Stimulated activated CD4-positive, alpha-beta T cell treated with anti-CD3 and anti-CD28 coated beads, Interleukin-15, amount 100 ng/mL, for 1 hour (primary cell): ENCODE data around the gene CDH1.
"Not testable (repeated sequence)": the region's sequence is repeated elsewhere in the genome, so short reads cannot be mapped to it uniquely, and the experiment has no call there.

Experiments
- DNase-seq, 2 donors: peaks; one replicate each; pipeline ENCODE4 v3.0.0-alpha.2; 2020; ENCODE audit warnings: low read depth in 1 of 2, low spot score in 1 of 2

Gene CDH1

DNA sequence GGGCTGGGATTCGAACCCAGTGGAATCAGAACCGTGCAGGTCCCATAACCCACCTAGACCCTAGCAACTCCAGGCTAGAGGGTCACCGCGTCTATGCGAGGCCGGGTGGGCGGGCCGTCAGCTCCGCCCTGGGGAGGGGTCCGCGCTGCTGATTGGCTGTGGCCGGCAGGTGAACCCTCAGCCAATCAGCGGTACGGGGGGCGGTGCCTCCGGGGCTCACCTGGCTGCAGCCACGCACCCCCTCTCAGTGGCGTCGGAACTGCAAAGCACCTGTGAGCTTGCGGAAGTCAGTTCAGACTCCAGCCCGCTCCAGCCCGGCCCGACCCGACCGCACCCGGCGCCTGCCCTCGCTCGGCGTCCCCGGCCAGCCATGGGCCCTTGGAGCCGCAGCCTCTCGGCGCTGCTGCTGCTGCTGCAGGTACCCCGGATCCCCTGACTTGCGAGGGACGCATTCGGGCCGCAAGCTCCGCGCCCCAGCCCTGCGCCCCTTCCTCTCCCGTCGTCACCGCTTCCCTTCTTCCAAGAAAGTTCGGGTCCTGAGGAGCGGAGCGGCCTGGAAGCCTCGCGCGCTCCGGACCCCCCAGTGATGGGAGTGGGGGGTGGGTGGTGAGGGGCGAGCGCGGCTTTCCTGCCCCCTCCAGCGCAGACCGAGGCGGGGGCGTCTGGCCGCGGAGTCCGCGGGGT lies at the start of gene CDH1:
TSS of gene CDH1 (plus strand) at position 247 of the 684 bp plus-strand sequence. CDS start at position 371, 124 bp downstream.
- DNase-seq: no peak

DNA sequence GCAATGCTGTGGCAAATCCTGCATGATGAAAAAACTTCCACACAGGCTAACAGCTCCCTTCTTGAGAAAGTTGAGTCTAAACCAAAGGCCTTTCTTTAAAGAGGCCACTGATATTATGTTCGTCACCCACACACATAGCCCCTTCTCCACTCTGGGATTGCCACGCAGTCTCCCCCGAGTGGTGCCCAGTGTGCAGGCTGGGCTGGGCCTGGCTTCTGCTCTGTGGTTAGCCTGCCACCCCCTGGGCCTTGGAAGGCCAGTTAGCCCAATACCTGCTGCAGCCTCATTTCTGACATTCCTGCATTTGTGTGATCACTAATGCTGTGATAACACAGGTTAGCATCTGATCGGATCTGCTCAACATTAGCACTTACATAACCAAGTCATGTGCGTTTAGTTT lies 47.2 kb upstream of the CDH1 start:
- no peak for DNase-seq

DNA sequence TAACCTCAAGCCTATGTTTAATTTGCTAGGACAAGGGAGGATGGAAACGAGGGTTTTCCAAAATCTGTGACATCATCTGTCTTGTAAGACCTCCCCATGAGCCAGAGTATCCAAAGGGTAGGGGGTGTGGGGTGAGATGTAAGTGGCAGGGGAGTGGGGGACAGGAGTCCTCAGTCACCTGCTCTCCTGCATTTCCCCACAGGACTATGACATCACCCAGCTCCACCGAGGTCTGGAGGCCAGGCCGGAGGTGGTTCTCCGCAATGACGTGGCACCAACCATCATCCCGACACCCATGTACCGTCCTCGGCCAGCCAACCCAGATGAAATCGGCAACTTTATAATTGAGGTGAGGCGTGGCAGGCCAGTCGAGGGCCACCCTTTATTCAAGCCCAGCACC lies 41.5 kb upstream of the CDH1 start:
- DNase-seq: no peak

DNA sequence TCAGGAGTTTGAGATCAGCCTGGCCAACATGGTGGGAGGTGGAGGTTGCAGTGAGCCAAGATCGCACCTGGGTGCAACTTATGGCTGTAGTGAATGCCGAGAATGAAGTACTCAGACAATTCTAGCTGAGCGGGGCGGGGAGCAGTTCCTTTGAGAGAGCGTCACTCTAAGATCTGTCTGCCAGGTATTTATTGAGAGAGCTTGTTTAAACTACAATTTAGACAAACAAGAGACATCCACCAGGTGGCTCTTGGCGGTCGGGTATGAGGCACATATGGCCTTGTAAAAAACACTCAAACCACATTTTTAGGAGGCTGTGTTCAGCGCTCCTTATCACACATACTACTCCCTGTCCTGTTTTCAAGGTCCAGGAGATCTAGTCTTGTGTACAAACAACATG lies 40.6 kb upstream of the CDH1 start:
- DNase-seq: no peak

DNA sequence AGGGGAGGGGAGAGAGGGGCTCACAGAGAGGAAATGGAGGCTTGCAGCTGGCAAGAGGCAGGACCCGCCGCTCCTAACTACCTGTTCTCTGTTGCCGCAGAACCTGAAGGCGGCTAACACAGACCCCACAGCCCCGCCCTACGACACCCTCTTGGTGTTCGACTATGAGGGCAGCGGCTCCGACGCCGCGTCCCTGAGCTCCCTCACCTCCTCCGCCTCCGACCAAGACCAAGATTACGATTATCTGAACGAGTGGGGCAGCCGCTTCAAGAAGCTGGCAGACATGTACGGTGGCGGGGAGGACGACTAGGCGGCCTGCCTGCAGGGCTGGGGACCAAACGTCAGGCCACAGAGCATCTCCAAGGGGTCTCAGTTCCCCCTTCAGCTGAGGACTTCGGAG lies 39.0 kb upstream of the CDH1 start:
- no peak for DNase-seq

DNA sequence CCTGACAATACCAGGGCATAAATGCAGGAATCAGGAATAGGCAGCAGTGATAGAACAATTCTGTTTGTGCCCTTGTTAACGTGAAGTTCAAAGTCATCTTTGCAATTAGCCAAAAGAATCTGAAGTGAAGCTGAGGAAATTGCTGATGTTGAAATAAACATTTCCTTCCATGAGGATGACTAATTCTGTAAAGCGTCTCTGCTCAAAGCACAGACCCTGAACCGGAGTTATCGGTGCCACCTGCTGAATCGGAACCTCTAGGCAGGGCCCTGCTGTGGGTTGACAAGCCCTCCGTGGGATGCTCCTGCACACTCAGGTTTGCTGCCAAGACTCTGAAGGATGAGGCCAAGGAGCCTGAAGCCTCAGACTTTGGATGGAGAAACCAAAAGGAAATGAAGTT lies 37.0 kb upstream of the CDH1 start:
- DNase-seq: no peak

DNA sequence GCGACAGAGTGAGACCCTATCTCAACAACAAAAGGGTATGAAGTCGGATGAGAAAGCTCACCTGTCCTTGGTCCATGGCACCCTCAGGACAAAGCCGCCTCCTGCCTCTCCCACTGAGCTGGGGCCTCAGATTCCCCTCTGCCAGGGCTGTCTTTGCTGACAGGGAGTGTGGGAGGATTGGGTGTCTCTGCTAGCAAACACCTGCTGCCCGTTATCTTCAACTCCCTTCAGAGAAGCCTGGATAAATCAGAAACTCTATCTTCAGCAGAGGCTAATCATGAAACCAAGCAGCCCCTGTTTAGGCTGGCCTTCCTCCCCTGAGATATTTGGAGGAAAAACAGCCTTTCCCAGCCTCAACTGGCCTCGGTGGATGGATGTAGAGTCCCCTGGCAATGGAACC lies 36.3 kb upstream of the CDH1 start:
- DNase-seq: no peak

DNA sequence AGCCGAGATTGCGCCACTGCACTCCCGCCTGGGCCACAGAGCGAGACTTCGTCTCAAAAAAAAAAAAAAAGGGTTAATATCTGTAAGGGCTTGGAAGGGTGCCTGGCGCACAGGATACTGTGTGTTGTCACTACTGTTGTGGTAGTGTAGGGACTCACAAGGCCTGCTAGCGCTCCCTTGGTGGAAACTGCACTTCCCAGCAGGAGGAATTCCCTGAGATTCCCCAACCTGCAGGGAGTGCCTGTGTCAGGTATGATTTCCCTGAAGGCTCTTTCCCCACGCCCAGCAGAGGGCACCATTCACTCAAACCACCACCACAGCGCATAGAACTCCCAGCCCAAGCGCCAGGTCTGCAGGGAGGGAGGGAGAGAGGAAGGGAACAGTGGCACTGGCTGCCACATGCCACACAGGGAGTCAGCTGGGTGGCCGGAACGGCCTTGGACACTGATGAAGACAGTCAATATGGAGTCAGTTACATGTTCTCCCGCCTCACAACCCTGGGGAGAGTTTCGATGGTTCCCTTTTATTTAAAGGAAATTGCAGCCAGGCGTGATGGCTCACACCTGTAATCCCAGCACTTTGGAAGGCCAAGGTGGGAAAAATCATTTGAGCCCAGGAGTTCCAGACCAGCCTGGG lies 32.7 kb upstream of the CDH1 start:
- peak; percentile 4 to 46 for DNase-seq

DNA sequence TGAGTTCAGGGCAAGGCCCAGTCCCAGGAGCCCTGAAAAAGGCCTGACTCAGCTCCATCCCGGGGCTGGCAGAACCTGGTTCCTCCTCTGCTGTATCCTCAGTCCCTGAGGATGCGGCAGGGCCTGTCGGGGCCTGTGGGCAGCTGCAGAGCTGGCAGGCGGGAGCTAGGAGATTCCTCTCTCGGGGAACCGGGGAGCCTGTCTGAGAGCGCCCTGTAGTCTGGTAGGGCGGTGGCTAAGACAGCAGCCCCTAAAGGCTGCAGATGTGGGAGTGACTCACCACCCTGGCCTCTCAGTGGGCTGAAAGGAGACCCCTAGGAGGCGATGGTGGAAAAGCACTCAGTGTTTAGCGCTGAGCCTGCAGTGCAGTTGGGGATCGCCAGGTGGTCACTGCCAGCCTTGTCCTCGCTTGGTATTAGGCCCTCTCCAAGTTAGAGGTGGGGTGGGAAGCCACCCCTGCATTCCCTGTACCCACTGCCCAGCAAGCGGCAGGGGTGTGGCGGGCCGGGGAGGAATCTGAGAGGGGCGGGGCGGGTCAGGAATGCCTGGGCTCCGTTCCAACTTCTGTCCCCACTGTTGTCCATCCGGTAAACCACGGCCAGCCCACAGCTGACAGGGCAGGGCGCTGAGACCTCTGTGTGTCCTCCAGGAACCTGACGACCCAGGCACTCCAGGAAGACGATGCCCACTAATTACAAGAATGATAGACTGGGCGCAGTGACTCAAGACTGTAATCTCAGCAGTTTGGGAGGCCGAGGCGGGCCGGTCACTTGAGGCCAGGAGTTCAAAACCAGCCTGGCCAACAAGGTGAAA lies 29.5 kb upstream of the CDH1 start:
- no peak for DNase-seq

DNA sequence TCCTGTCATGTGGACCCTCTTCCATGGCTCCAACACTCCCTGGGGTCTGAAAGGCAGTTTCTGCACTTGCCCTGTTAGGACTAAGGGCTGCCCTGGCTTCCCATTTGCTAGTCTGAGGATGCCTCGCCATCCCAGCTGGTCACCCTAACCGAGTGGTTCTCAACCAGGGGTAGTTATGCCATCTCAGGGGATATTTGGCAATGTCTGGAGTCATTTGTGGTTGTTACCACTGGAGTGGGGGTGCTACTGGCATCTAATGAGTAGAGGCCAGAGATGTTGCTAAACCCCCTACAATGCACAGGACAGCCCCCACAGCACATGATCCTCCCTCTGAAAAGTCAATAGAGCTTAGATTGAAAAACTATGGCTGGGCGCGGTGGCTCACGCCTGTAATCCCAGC lies 26.9 kb upstream of the CDH1 start:
- no peak for DNase-seq

DNA sequence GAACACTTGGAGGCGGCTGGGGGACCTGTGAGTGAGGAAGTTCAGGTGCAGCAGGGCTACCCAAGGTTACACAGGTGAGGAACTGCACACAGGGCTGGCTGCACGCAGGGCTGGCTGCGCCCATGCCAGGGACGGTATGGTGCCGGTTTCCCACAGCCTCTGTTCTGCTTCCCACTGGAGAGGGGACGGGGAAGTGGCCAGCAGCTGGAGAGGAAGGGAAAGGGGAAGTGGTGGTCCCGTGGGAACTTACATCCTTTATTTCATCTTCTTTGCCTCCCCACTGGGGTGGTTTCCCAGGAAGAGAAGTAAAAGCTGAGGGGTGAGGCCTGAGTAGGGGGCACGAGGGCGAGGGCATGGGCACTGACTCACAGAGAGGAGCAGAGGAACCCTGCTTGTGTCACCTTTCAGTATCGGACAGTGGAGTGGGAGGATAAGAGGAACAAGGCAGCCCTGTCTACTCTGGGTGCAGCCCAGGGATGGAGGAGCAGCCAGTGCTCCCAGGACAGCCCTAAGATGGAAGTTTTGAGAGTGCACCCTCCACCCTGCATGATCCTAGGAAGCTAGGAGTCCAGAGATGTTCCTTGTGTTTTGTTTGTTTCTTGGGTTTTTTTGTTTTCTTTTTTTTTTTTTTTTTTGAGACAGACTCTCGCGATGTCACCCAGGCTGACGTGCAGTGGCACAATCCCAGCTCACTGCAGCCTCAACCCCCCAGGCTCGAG lies 25.5 kb upstream of the CDH1 start:
- DNase-seq: no peak

DNA sequence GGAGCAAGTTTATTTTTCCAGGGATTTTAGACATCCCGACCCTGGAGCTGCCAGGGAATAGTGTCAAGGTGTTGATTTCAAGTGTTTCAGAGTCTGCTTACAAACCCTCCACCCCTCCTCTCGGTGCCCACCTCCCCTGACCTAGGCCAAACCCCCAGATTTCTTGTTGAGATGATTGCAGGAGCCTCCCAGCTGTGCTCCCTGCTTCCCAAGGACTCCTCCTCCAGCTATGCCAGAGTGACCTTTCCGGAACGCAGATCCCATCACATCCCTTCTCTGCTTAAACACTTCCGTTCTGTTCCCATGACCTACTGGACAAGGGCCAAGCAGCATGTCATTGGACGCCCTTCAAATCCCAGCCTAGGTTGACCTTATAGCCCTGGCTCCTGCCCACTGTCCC lies 23.7 kb upstream of the CDH1 start:
- no peak for DNase-seq

DNA sequence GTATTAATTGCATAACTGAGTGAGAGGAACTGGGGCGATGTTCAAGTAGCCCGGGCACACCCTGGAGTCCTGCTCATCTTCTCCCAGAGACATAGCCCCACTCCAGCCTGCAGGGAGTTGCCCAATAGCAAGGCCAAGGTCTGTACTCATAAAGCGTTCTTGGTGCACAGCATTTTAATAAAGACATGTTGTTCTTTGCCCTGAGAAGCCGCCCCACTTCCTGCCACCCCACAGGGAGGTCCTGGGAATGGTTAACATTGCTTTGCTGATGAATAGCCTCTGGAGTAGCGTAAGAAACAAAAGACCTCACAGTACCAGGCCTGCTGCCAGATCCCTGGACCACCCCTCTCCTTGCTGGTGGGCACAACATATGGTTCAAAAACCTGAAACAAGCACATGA lies 21.6 kb upstream of the CDH1 start:
- DNase-seq: no peak

DNA sequence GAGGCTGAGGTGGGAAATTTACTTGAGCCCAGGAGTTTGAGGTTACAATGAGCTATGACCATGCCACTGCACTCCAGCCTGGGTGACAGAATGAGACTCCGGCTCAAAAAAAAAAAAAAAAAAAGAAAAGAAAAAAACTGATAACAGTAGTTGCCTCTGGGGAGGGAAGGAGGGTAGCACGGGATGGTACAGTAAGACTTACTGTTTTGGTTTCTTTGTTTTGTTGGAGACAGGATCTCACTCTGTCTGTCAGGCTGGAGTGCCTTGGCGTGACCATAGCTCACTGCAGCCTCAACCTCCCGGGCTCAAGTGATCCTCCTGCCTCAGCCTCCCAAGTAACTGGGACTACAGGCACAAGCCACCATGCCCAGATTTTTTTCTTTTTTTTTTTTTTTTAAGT lies 20.6 kb upstream of the CDH1 start:
- DNase-seq: not testable (repeated sequence)

DNA sequence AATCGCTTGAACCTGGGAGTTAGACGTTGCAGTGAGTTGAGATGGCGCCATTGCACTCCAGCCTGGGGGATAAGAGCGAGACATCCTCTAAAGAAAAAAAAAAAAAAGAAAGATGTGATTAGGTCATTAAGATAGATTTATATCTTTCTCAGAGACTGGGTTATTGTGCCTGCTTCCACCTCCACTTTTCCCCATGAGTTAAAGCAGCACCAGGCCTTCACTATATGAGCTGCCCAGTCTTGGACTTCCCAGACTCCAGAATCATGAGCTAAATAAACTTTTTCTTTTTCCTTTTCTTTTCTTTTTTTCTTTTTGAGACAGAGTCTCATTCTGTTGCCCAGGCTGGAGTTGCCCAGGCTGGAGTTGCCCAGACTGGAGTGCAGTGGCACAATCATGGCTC lies 19.4 kb upstream of the CDH1 start:
- DNase-seq: no peak

DNA sequence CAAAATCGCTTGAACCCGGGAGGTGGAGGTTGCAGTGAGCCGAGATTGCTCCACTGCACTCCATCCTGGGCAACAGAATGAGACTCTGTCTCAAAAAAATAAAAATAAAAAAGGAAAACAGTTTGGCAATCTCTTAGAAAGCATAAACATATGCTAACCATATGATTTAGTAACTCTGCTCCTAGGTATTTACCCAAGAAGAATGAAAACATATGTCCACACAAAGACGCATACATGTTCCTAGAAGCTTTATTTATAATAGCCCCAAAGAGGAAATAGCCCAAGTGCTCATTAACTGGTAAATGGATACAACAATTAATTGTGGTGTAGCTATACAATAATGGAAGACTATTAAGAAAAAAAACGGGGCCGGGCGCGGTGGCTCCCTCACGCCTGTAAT lies 18.5 kb upstream of the CDH1 start:
- DNase-seq: no peak

DNA sequence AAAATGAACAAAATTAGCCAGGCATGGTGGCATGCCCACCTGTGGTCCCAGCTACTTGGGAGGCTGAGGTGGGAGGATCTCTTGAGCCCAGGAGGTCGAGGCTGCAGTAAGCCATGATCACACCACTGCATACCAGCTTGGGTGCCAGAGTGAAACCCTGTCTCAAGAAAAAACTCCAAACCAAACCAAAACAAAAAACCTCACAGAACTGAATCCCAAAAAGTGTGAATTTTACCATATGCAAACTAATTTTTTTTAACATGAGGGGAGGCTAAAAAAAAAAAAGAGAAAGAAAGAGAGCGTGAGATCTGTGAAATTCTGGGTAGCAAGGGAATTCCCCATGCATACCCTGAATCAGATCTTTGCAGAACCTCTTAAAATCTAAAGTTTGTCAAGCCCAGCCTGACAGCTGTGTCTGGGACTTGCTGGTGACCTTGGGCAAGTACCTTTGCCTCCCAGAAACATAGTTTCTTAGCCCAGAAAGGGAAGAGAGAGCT lies 17.1 kb upstream of the CDH1 start:
- DNase-seq: no peak

DNA sequence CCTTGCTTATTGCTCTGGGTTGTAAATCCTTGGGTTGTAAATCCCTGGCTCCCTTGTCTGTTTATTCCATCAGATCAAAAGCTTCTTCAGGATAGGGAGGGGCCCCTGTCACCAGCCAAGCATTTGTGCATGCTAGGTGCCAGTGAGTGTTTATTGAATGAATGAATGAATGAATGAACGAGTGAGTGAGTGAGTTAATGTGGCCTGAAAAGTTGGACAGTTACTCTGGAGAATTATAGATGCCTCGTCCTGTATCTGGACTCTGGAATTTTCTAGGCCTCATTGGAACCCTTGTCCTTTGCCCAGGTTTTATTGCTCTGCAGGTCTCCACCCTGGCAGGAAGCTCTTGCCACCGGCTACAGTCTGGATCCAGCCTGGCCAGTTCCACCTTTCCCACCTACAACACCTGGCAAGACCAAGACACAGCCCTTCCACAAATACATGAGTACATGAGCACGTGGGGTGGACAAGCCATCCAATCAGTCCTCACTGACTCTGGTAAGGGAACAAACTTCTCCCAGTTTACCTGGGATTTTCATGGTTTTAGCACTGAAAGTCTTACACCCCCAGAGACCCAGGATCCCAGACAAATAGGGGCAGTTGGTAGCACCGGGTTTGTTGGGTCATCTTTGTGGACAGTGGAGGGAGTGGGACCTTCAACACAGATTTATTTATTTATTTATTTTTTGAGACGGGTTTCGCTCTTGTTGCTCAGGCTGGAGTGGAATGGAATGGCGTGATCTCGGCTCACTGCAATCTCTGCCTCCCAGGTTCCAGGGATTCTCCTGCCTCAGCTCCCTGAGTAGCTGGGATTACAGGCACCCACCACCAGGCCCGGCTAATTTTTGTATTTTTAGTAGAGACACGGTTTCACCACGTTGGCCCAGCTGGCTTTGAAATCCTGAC lies 14.7 kb upstream of the CDH1 start:
- no peak for DNase-seq

DNA sequence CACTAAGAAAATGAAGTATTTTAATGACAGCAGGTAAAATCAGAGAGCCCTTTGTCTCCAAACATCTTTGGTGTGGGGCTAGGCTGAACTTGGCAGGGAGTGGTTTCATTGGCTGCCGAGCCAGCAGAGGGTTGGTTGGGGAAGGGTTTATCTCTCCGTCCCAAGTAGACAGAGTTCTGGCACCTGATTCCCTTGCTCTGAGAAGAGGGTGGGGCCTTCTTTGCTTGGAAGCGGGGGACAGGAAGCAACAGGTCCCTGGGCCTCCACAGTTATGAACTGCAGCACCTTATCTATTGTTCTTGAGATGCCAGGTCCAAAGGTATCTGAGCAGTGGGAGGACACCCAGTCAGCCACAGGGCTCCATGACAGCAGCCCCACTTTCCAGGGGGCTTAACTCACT lies 12.3 kb upstream of the CDH1 start:
- DNase-seq: no peak

DNA sequence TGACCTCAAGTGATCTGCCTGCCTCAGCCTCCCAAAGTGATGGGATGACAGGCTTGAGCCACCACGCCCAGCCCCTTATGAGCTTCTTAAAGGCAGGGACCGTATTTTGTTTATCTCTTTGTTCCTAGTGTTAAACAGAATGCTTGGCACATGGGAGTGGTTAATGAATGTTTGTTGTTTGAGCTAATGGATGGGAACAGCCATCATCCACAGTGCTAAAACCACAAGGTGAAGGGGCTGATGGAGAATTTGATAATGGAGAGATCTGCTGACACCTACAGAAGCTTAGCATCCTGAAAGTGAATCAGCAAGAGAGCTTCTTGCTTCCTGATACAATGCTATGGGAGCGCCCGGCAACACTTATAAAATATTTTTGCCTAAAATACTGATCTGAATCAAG lies 8.6 kb upstream of the CDH1 start:
- no peak for DNase-seq

DNA sequence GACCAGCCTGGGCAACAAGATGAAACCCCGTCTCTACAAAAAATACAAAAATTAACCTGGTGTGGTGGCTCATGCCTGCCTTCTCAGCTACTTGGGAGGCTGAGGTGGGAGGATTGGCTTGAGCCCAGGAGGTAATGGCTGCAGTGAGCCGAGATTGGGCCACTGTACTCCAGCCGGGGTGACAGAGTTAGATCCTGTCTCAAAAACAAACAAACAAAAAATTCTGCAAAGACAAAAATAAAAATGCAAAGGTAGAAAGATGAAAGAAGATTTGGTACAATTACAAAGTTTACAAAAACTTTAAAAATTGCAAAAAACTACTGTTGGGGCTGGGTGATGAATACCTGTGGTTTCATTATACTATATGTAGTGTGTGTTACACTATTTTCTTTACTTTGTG lies 5.5 kb upstream of the CDH1 start:
- DNase-seq: no peak
